IMR-90 (cell line): ENCODE data around the gene CLDN18. TPM values are rescaled to one million over a fixed set of nuclear protein-coding genes. Genes with fewer than 3 reads are reported as not detected.

Experiments
- ATAC-seq: fragments of 200-7000 bp; cut with Tn5 transposase; 2 replicates; pipeline ENCODE4 v1.9.1; 2020; ENCODE audit warnings: low read depth, mild to moderate bottlenecking, moderate library complexity
- BruUV-seq: library from RNA; stranded (reverse); fragments of 400-500 nt; replicated peaks from 2 replicates; lab custom pipeline; 2021; lab: Mats Ljungman, UMichigan
- CTCF ChIA-PET: fragments of 300-600 bp; formaldehyde crosslinking; extraction: SDS; loops from one replicate; lab custom pipeline; 2021; ENCODE audit warnings: antibody characterized with exemption; lab: Yijun Ruan, JAX
- POLR2A ChIA-PET: fragments of 300-600 bp; sonication (Branson Sonifier 250); formaldehyde crosslinking; loops from one replicate; lab custom pipeline; 2022; ENCODE audit warnings: antibody characterized with exemption; ENCODE audit not compliant: unreplicated experiment; lab: Charles Lee
- DNase-seq: peaks from one replicate; pipeline ENCODE4 v3.0.0; 2013
- H2AFZ ChIP-seq: replicated peaks from 2 replicates; pipeline ENCODE3; 2013; ENCODE audit warnings: low read length, mild to moderate bottlenecking; ENCODE audit not compliant: poor library complexity
- H2AK5ac ChIP-seq: 2 replicates; pipeline ENCODE4 v1.6.1; 2013; ENCODE audit warnings: low read depth, low read length, inconsistent platforms
- H2AK9ac ChIP-seq: replicated peaks from 2 replicates; pipeline ENCODE3; 2013; ENCODE audit warnings: mild to moderate bottlenecking, low read depth, low read length, moderate library complexity; ENCODE audit not compliant: poor library complexity
- H2BK120ac ChIP-seq: 2 replicates; pipeline ENCODE4 v1.6.1; 2013; ENCODE audit warnings: low read depth, low read length, inconsistent platforms
- H2BK15ac ChIP-seq: 3 replicates; pipeline ENCODE4 v1.6.1; 2013; ENCODE audit warnings: low read depth, low read length, inconsistent platforms
- H2BK20ac ChIP-seq: 2 replicates; pipeline ENCODE4 v1.6.1; 2013; ENCODE audit warnings: low read depth, mild to moderate bottlenecking, inconsistent platforms, low read length, moderate library complexity
- H2BK5ac ChIP-seq: 2 replicates; pipeline ENCODE4 v1.6.1; 2013; ENCODE audit warnings: mild to moderate bottlenecking, low read depth, low read length, inconsistent platforms; ENCODE audit not compliant: poor library complexity, severe bottlenecking
- H3K14ac ChIP-seq: replicated peaks from 2 replicates; pipeline ENCODE4 v1.6.1; 2013; ENCODE audit warnings: low read depth, low read length, inconsistent platforms
- H3K18ac ChIP-seq: 2 replicates; pipeline ENCODE4 v1.6.1; 2013; ENCODE audit warnings: low read depth, low read length, control low read depth
- H3K23ac ChIP-seq: 2 replicates; pipeline ENCODE4 v1.6.1; 2013; ENCODE audit warnings: low read depth, low read length, inconsistent platforms
- H3K27ac ChIP-seq: 2 replicates; pipeline ENCODE4 v1.5.1; 2013; ENCODE audit warnings: mild to moderate bottlenecking, control low read depth, low read length; ENCODE audit not compliant: insufficient read depth
- H3K27me3 ChIP-seq: 2 replicates; pipeline ENCODE4 v1.6.1; 2013; ENCODE audit warnings: low read length; ENCODE audit not compliant: control insufficient read depth, insufficient read depth
- H3K36me3 ChIP-seq: 2 replicates; pipeline ENCODE4 v1.6.1; 2013; ENCODE audit warnings: low read length, mixed read lengths; ENCODE audit not compliant: control insufficient read depth, insufficient read depth
- H3K4ac ChIP-seq: 2 replicates; pipeline ENCODE4 v1.6.1; 2013; ENCODE audit warnings: low read depth, low read length, inconsistent platforms
- H3K4me1 ChIP-seq: 2 replicates; pipeline ENCODE4 v1.6.1; 2013; ENCODE audit warnings: low read length, mixed read lengths; ENCODE audit not compliant: control insufficient read depth, insufficient read depth
- H3K4me2 ChIP-seq: 2 replicates; pipeline ENCODE4 v1.6.1; 2013; ENCODE audit warnings: low read depth, mild to moderate bottlenecking, control low read depth, low read length, moderate library complexity
- H3K4me3 ChIP-seq: 2 replicates; pipeline ENCODE4 v1.5.1; 2013; ENCODE audit warnings: low read depth, mild to moderate bottlenecking, control low read depth, low read length, moderate library complexity; ENCODE audit not compliant: insufficient read depth
- H3K56ac ChIP-seq: 2 replicates; pipeline ENCODE4 v1.6.1; 2013; ENCODE audit warnings: low read length, inconsistent platforms; ENCODE audit not compliant: insufficient read depth; ENCODE audit errors: extremely low read depth
- H3K79me1 ChIP-seq, 2 experiments: 2 replicates each; pipeline ENCODE4 v1.6.1; 2013; ENCODE audit warnings: low read length in 2 of 2, inconsistent platforms in 1 of 2, low read depth in 1 of 2
- H3K9ac ChIP-seq: 2 replicates; pipeline ENCODE4 v1.6.1; 2013; ENCODE audit warnings: low read depth, low read length, control low read depth
- H3K9me1 ChIP-seq: 2 replicates; pipeline ENCODE4 v1.6.1; 2013; ENCODE audit warnings: low read length, inconsistent platforms; ENCODE audit not compliant: insufficient read depth
- H3K9me3 ChIP-seq: 2 replicates; pipeline ENCODE4 v1.6.1; 2013; ENCODE audit warnings: low read length; ENCODE audit not compliant: control insufficient read depth, insufficient read depth
- H4K20me1 ChIP-seq: 2 replicates; pipeline ENCODE4 v1.6.1; 2013; ENCODE audit warnings: low read length, inconsistent platforms; ENCODE audit not compliant: insufficient read depth
- H4K5ac ChIP-seq: 2 replicates; pipeline ENCODE4 v1.6.1; 2013; ENCODE audit warnings: mild to moderate bottlenecking, low read depth, low read length, control low read depth
- H4K8ac ChIP-seq, 2 experiments: 2 replicates each; pipeline ENCODE4 v1.6.1; 2013; ENCODE audit warnings: low read depth in 2 of 2, low read length in 2 of 2, control low read depth in 1 of 2, inconsistent platforms in 1 of 2
- H4K91ac ChIP-seq: 2 replicates; pipeline ENCODE4 v1.6.1; 2013; ENCODE audit warnings: low read depth, low read length, inconsistent platforms; ENCODE audit not compliant: insufficient read depth
- CEBPB ChIP-seq: IDR thresholded peaks from 2 replicates; pipeline ENCODE4 v1.6.1; 2012; ENCODE audit warnings: low read depth, low read length, improper control_type of control experiment
- CHD1 ChIP-seq: IDR thresholded peaks from 2 replicates; pipeline ENCODE4 v1.6.1; 2012; ENCODE audit warnings: low read depth, low read length, improper control_type of control experiment
- FOS ChIP-seq: fragments of 150-350 bp; IDR thresholded peaks from 2 replicates; pipeline ENCODE4 v1.6.1; 2016; ENCODE audit warnings: low read depth, low read length
- MAFK ChIP-seq: IDR thresholded peaks from 2 replicates; pipeline ENCODE4 v1.6.1; 2012; ENCODE audit warnings: low read depth, low read length, improper control_type of control experiment
- MXI1 ChIP-seq: IDR thresholded peaks from 2 replicates; pipeline ENCODE4 v1.6.1; 2012; ENCODE audit warnings: low read depth, mild to moderate bottlenecking, low read length, moderate library complexity, borderline replicate concordance
- NFE2L2 ChIP-seq: fragments of 150-350 bp; IDR thresholded peaks from 2 replicates; pipeline ENCODE4 v1.6.1; 2016; ENCODE audit warnings: low read depth, mild to moderate bottlenecking, low read length
- POLR2A ChIP-seq: IDR thresholded peaks from 2 replicates; pipeline ENCODE4 v1.6.1; 2012; ENCODE audit warnings: mild to moderate bottlenecking, low read depth, low read length
- WGBS, 2 experiments: methylation state at CpG; one replicate each; pipeline versions ENCODE4 v1.1.5 to v1.1.7; 2013; ENCODE audit warnings: missing lambda C conversion rate in 2 of 2; ENCODE audit not compliant: insufficient read length in 1 of 2; ENCODE audit errors: extremely low coverage in 2 of 2; 5-methylcytosine and 5-hydroxymethylcytosine counted together
- dilution Hi-C: fragments of 300-500 bp; cut with HindIII; formaldehyde crosslinking; loops from one replicate; pipeline ENCODE4 v1.14.3; 2018; ENCODE audit warnings: low sequenced_read_pairs; ENCODE audit not compliant: unreplicated experiment
- in situ Hi-C: fragments of 300-500 bp; cut with MboI; formaldehyde crosslinking; loops from 3 replicates; pipeline ENCODE4 v1.14.3; 2019; ENCODE audit warnings: low sequenced_read_pairs, inconsistent platforms, mixed read lengths
- intact Hi-C: fragments of 100-400 bp; cut with micrococcal nuclease; formaldehyde crosslinking; loops from 2 replicates; pipeline ENCODE4 v1.10.0; 2022
- polyA plus RNA-seq, 3 experiments: library from polyadenylated mRNA; depleted of rRNA; stranded (reverse); fragments of >200 nt; gene quantifications; 2 replicates each; pipeline ENCODE4 v1.2.3, GENCODE V29; 2012; ENCODE audit warnings: low replicate concordance in 1 of 3
- total RNA-seq: library from RNA; depleted of rRNA; stranded (reverse); fragments of >200 nt; gene quantifications from 2 replicates; pipeline ENCODE4 v1.2.3, GENCODE V29; 2012
- TF ChIP-seq, protein P1 (sequence below): fragments of 150-350 bp; IDR thresholded peaks from 2 replicates; pipeline ENCODE4 v1.6.1; 2016; ENCODE audit warnings: low read depth, mild to moderate bottlenecking, low read length, moderate library complexity, borderline replicate concordance

The CLDN18 gene
- total and polyA plus RNA-seq, 2 of the 4 experiments (the other 2 are of a cell fraction) = not detected

GRCh38 chr3:138043266-138044029 is 33.5 kb downstream of the CLDN18 start:
- H4K5ac ChIP-seq = peak overlapping the region; percentile 32; the same call in 1 of the 2 replicates
- peak overlapping the region; percentile 97 for H3K14ac ChIP-seq
- ChIA-PET POLR2A (no interaction called here), CTCF (interaction anchor here (4.0 kb wide), 1 partner anchor 9 kb away, joined by 15 read pairs; no protein-coding TSS in a partner anchor)
- peak overlapping the region; percentile 82 for H3K18ac ChIP-seq
- peaks cover 2 to 17% of the 10 kb centered on the region in 2 experiments; a peak in 3 of 4 replicates for H3K79me1 ChIP-seq
- 20% methylated on average over 1 of the region's 3 CpGs; no CpG with 5 or more reads in 1 of the 2 experiments for WGBS, 2 experiments
- no peaks in the 10 kb centered on the region; the same call in 1 of the 2 replicates for H3K36me3 ChIP-seq
- ATAC-seq (peak; percentile 68), DNase-seq (peak; percentile 93)
- peak overlapping the region; percentile 37; the same call in 1 of the 2 replicates for H3K27ac ChIP-seq
- peak overlapping the region; percentile 33; the same call in 1 of the 2 replicates for H3K4me2 ChIP-seq
- peaks cover 9% of the 10 kb centered on the region for H3K4me1 ChIP-seq
- intact Hi-C loops (loop anchor here (10.0 kb wide), 1 partner anchor 1009 kb away; no protein-coding TSS in a partner anchor), in situ Hi-C loops (no loop called here), dilution Hi-C loops (no loop called here)
- H4K91ac ChIP-seq = peak overlapping the region; percentile 79
- H3K27me3 ChIP-seq = no peaks in the 10 kb centered on the region
- H4K20me1 ChIP-seq = no peaks in the 10 kb centered on the region
- H3K9me3 ChIP-seq = no peaks in the 10 kb centered on the region
- peak overlapping the region; percentile 92 for H3K4ac ChIP-seq
- H2AK5ac ChIP-seq = peak overlapping the region; percentile 77; the same call in 1 of the 2 replicates
- no peak overlapping the region for H3K56ac ChIP-seq
- no peak overlapping the region for H3K9ac ChIP-seq
- H2AK9ac ChIP-seq = peak overlapping the region; percentile 56
- peak overlapping the region; percentile 75 for H2BK5ac ChIP-seq
- peak overlapping the region; percentile 85 for H2BK20ac ChIP-seq
- peak overlapping the region; percentile 82 for H2BK120ac ChIP-seq
- peak; percentile 72 for TF ChIP-seq MAFK
- TF ChIP-seq, protein P1, sequence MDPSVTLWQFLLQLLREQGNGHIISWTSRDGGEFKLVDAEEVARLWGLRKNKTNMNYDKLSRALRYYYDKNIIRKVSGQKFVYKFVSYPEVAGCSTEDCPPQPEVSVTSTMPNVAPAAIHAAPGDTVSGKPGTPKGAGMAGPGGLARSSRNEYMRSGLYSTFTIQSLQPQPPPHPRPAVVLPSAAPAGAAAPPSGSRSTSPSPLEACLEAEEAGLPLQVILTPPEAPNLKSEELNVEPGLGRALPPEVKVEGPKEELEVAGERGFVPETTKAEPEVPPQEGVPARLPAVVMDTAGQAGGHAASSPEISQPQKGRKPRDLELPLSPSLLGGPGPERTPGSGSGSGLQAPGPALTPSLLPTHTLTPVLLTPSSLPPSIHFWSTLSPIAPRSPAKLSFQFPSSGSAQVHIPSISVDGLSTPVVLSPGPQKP = no peak
- TF ChIP-seq FOS = 0 out of 2 replicates have a peak, but pooled peaks have one; percentile 6
- TF ChIP-seq CHD1 = no peak
- no peak for TF ChIP-seq POLR2A
- TF ChIP-seq NFE2L2 = no peak
- TF ChIP-seq CEBPB = peak; percentile 53; the same call in 1 of the 2 replicates
- no peak for TF ChIP-seq MXI1
- H3K23ac ChIP-seq = peak overlapping the region; percentile 62; the same call in 1 of the 2 replicates
- peak overlapping the region; percentile 20 to 89; a peak in 3 of 4 replicates for H4K8ac ChIP-seq
- H3K9me1 ChIP-seq = peaks cover 8% of the 10 kb centered on the region
- H2BK15ac ChIP-seq = peak overlapping the region; percentile 81; the same call in 2 of the 3 replicates
- no TSS peak for BruUV-seq
- no peak overlapping the region for H3K4me3 ChIP-seq
- peak overlapping the region; percentile 69 for H2AFZ ChIP-seq
